ENCODE measurements around the gene ZSCAN30.

Gene ZSCAN30

DNA sequence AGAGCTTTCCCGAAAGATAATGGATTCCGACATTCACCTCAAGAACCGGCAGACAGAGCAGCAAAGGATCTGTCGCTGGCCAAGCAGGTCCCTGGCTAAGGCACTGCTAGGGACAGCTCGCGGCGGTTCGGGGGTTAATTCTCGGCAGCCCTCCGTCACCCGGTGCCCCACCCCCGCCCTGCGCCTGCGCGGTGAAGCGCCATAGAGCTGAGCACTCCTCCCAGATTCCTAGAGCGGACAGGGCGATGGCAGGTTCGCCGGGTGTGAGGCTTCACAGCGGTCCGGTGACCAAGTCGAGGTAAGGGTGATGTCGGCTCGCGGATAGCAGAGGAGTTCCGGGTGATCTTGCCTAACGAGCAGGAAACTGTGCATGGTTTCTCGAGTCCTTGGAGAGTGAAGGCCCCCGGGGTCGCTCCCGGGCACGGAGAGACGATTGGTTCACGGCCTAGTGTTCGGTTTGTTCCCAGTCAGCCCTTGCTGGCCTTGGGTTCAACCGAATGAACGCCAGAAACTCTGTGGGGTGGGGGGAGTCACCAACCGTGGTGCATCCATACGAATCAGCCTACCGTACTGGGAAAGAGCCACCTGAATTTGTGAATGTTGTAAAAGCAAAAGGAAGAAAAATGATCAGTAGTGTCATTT is at the start of gene ZSCAN30:
ZSCAN30 (minus strand) TSS at position 136 of the 642 bp plus-strand sequence. CDS start 25,877 bp downstream, outside the sequence.
- DNase-seq: peak; percentile 85 to 88

DNA sequence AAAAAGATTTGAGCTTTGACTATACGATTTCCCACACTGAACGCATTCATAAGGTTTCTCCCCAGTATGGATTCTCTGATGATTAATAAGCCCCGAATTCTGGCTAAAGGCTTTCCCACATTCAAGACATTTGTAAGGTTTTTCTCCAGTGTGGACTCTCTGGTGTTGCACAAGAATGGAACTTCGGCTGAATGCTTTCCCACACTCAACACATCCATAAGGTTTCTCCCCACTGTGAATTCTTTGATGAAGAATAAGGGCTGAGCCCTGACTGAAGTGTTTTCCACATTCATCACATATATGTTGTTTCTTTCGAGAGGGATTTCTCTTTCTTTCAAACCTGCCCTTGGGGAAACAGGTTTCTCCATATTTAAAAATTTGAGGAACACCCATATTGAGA is 47.3 kb upstream of the ZSCAN30 start:
- no peak for DNase-seq

DNA sequence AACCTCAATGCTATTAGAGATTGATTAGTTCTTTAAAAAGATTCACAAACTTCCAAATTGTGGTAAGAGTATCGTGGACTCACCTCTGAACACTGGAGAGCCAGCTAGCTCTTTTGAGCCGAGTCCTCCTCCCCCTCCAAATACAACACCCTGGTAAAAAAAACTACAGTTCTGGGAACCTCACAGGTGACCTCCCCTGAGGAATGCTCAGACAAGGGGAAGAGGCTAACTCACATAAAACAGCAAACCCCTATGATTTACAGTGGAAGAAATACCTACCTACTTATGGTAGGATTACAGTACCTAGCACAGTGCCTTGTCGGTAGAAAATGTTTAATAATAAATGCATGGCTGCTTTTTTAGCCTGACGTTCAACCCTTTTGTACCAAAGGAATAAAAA is 45.8 kb upstream of the ZSCAN30 start:
- no peak for DNase-seq

DNA sequence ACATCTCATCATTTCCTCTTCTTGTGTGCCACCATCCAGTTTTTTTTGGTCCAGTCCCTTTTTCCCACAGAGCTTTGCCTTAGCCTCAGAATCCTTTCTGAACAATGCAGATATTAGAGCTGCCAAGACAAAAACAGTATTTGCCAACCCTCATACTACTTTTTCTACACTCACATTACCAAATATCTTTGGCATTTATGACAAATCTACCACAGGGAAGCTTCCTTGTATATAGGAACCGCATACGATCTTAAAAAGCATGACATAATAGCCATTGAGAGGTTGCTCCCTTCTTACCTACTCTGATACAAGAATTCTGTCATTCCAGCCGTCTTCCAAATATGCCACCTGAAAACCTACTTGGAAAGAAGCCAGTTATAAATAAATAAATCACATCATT is 44.8 kb upstream of the ZSCAN30 start:
- DNase-seq: no peak

DNA sequence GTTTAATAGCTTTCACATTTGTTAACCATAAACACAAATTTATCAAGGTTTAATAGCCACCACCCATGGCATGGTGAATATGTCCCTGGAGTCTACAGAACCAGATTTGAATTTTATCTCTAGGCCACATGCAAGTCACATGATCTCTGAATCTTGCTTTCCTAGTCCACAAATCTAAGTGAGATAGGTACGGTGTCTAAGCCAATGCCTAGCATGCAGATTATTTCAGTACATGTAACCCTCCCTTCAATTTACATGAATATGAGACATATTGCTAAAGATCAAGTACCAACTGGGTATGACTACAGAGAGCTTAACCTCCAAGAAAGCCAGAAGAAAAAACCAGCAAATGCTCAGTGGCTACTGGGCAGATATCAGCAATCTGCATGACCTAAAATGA is 44.2 kb upstream of the ZSCAN30 start:
- DNase-seq: no peak

DNA sequence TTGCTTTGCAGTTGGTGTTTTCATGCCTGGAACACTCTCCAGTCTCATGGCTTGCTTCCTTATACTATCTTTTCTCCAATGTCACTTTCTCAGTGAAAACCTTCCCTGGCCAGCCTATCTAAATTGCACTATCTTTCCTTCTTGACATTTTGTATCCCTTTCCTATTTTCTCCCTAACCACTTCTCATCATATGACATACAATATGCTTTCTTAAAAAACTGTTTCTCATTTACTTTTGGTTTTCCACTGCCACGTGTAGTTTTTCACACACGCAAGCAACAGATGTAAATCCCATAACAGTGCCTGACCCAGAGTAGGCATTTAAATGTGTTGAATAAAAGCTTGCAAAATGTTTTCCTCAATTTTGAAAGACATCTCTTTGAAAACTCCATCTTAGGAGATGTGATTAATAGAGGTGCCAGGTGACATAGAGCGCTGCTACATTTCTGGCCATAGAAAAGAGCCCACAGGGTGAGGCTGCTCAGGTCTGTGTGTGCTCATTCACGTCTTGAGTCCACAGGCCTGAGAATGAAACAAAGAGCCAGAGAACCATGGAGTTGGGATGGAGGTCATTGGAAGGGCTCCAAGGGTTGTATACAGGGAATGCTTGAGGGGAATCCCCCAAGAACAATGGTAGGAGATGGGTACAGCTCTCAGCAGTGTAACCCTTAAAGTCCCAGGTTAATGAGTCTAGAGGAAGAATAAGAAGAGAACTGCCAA is 41.5 kb upstream of the ZSCAN30 start:
- no peak for DNase-seq

DNA sequence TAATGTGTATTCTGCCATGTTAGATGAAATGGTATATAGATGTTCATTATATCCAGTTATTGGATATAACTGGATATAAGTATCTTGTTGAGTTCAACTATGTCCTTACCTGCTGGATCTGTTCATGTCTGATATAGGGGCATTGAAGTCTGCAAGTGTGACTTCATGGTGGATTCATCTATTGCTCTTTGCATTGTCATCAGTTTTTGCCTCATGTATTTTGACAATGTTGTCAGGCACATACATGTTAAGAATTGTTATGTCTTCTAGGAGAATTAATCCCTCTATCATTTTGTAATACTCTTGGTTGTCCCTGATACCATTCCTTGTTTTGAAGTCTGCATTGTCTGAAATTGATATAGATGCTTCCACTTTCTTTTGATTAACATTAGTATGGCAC is 38.8 kb upstream of the ZSCAN30 start:
- DNase-seq: no peak

DNA sequence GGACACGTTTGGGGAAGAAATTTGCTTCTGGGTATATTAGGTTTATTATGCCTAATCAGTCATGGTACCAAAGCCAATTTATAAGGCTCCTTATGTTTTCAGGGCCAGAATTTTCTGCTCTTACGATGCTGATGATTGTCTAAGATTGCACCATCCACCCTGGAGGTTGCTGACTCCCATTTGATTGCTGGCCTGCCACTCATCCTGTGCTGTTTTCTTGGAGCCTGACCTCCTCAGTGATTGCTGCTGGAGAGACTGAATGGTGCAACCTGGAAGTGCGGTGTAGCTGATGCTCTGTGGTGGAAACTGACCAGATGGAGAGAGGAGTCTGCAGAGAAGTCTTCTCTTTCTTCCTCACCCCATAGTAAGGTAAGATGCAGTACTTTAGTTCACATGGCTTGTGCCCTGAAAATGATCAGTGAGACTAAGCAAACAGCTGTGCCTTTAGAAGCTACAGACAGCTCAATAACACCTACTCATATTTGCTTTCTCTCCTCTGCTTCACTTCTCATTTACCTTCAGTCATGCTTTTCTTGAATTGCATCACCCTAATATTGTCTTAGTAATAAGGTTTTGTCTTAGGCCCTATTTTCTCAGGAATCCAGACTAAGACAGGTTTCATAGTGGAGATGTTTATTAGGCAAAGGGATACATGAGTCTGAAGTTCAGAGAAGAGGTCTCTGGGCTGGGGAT is 36.8 kb upstream of the ZSCAN30 start:
- DNase-seq: no peak

DNA sequence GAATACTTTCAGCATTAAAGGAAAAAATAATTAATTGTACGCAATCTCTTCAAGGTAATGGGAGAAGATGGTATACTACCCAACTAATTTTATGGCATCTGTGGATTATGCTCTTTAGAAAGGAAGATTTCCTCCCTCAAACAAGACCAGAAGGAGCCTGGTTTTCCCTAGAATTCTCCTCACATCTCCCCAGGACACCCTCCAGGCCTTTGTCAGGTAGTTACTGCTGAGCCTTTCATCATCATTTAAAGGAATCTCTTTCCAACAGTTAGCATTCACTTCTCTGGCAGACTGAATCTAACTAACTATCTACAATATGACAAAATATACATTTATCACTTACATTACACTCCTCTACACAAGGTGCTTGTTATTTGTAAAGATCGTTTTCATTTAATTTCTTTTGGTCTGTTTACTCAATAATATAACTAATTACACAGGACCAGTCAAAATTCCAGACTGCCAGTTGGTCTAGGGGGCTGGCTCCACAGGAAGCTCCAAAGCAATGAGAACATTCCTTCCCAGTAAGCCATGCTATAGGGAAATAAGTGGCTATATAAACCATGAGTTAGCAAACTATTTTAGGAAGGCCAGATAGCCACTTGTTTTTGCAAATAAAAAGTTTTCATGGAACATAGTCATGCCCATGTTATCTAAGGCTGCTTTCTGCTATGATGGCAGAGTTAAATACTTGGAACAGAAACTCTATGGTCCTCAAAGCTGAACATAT is 35.1 kb upstream of the ZSCAN30 start:
- no peak for DNase-seq

DNA sequence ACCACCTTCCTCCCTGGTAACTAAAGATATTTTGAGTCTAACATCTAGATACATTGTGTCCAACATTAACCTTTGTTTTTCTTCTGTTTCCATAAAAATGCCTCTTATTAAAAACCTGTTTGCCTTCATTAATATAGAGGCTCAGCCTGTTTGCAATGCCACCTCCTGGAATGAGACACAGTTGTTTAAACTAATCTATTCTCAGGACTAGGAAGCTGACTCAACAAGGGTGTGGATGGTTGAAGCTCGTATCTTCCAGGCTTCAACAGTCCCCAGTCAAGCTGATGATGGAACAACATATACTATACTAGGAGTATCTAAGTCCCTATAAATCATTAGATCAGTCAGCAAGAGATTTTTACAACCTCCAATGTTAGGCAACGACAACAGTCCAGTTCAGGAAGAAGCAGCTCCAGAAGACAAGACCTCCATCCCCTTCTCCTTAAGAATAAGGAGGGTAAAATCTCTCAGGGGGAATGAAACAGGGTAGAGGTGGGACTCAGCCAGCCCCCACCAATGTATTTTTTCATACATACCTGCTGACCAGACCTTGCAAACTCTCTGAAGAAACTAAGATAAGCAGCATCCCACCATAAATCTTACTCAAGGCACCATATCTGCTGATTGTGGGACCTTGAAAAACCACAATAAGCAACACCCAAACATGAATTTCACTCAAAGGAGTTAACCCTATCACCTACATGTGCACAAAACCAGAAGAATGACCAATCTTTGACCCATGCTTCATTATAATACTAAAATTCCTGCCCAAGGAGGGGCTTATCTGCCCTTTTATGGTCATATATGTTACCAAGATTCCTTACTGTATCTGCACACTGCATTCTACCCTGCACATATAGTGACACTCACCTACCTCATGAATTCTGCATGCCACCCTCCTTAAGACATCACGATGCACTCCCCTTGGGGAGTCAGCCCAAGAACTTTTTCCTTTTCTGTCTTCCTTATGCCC is 32.7 kb upstream of the ZSCAN30 start:
- DNase-seq: no peak

DNA sequence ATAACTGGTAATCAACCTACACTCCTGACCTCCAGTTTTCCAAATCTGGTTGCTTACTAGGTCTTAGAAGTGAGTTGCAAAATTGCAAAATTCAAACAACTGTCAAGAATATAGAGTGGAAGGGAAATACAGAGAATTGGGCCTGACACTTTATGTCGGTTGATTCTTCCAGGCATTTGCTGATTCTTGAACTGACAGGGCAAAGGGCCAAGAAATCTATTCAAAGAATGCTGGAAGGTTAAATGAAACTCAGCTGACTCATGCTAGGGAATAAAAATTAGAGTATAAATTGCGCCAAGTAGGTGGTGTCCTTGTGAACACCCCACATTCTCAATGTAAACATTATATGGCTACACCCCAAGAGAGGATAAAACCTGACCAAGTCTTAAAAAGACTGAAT is 21.5 kb upstream of the ZSCAN30 start:
- no peak for DNase-seq

DNA sequence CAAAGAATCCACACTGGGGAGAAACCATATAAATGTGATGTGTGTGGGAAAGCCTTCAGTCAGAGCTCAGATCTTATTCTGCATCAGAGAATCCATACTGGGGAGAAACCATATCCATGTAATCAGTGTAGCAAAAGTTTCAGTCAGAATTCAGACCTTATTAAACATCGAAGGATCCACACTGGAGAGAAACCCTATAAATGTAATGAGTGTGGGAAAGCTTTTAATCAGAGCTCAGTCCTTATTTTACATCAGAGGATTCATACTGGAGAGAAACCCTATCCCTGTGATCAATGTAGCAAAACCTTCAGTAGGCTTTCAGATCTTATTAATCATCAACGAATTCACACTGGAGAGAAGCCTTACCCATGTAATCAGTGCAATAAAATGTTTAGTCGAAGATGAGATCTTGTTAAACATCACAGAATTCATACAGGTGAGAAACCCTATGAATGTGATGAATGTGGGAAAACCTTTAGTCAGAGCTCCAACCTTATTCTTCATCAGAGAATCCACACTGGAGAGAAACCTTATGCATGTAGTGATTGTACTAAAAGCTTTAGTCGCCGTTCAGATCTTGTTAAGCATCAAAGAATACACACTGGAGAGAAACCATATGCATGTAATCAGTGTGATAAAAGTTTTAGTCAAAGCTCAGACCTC is 16.7 kb upstream of the ZSCAN30 start:
- no peak for DNase-seq

DNA sequence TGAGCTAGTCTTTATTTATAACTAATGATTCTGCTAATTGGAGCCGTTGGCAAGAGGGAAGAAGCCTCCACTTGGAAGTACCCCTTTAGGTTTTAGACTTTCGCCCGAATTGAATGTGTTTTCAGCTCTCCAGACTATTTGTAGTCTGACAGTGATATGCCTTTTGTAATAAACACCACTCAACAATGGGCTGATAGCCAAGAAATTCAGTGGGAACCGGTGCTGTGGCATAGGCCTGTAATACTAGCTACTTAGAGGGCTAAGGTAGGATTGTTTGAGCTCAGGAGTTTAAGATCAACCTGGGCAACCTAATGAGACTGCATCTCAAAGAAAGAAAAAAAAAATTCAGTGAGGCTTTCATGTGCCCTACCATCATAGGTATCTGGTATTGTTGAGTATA is 13.6 kb upstream of the ZSCAN30 start:
- no peak for DNase-seq

DNA sequence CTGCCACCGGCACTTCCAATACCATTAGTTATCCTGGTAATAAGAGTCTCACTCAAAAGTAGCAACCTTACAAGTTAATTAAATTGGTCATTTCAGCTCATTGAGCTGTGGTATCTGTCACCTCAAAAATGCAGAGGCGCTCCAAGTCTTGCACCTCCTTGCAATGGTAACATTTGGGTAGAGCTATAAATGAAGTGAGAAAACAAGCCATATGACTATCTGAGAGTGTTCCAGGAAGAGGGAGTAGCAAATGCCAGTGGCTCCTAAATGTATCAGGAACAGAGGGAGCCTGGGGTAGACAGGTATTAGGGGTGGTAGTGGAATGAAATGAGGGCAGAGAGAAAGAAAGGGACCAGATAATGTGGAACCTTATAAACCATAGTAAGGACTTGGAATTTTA is 6.0 kb upstream of the ZSCAN30 start:
- DNase-seq: no peak

DNA sequence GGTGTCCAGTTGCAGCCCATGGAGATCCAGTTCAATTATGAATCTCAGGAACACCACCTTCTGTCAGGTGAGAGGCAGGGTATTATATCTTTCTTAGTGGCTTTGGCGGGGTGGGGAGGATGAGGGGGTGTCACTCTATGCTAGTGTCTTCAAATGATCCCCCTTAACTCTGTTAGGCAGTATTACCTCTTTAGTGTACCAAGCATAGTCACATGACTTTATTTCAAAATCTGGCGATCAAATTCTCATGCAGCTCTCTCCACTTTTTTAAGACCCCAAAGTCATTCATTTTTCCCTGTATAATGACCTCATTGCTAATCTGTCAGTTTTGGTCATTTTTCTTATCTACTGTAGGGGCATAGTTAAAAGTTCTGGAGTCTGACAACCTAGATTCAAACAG is 1.1 kb upstream of the ZSCAN30 start:
- no peak for DNase-seq

DNA sequence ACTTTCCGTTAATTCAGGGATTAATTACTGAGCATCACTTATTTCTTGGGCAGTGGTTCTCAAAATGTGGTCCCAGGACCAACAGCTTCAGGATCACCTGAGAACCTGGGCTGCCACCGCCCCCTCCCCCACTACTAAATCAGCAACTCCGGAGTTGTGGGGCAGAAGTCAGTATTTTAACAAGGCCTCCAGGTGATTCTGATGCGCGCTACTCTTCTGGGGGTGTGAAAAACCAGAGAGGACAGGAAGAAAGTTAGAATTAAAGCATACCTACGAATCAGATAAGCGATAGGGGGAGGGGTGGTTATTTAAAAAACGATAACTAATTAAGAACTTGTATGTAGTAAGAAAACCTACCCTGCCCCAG is 319 bp downstream of the ZSCAN30 start:
- DNase-seq: no peak

DNA sequence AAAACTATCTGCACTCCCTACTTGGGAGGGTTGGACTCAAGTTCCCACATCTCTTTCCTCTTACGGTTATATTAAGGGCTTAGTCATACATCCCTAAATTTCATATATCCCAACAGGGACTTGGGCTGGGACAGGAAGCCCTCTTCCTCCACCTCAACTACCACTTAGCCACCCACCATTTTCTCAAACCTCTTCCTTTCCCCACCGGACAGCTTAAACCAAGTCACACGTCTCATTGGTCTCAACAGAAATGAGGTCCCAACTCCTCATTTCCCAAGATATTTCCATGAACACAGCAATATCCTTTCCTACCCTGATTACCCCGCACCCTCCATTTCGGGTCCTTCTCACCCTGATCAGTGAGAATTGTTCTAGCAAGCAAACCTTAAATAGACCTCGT is 736 bp downstream of the ZSCAN30 start:
- no peak for DNase-seq

DNA sequence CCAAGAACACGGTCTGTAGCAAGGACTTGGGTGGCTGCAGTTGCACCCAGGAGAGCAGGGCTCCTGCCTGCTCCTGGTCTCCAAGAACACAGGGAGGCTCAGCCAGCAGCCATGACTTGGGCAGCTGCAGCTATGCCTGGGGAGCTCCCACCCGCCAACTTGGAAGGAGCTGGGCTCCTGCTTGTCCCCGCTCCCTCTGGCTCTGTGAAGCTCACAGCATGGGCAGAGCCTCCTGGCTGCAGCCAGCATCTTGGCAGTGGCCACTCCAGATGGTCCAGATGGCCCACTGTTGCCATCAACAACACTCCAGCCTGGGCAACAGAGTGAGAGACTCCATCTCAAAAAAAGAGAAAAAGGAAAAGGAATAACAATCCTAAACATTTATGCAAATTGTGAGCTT is 5.2 kb downstream of the ZSCAN30 start:
- no peak for DNase-seq

DNA sequence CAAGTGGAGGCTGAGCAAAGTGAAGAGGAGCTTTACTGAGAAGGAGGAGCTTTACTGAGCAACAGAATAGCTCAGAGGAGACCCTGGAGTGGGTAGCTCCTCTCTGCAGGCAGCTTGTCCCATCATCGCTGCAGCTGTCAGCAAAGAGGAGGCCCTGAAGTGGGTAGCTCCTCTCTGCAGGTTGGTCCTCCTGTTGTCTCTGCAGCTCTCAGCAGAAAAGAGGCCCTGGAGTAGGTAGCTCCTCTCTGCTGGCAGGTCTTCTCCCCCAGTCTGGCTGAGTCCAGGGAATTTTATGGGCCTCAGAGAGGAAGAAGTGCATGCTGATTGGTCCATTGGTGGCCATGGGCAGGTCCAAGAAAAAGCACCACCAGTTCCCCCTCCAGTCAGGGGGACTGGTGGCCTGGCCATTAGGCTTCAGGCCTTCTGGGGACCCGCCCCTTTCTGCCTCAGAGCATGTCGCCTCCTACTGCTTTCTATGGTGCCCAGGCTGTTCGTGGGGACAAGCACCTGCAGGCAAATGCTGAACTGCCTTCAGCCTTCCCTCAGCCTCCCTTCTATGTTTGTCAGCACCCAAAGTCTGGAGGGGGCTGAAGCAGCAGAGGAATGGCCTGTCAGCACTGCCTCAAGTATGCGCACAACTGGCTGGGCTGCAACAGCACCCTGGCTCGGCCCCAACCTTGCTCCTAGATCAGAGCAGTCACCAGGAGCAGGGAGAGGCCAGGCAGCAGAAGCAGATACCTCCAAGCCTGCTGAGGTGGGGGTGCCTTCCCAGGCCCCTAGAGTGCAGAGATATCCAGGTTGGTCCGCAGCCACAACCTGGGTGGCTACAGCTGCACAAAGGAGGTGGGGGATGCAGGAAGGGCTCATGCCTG is 5.9 kb downstream of the ZSCAN30 start:
- DNase-seq: no peak

DNA sequence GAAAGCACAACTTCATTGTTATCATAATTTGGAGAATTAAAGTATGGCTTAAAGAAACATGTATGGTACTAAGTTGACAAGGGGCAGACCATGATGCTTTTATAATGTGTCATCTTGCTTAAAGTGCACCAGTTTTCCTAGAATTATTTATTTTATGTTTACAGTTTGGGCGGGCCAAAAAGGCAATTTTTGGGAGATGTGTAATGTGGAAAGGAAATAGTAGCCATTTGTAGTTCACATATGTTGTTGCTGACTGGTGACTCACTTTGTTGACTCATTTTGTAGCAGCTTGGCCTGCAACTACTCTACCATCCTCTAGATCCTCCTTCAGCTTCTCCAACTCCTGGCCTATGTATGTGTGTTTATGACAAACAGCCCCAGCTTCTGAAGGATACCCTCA is 7.7 kb downstream of the ZSCAN30 start:
- DNase-seq: no peak

DNA sequence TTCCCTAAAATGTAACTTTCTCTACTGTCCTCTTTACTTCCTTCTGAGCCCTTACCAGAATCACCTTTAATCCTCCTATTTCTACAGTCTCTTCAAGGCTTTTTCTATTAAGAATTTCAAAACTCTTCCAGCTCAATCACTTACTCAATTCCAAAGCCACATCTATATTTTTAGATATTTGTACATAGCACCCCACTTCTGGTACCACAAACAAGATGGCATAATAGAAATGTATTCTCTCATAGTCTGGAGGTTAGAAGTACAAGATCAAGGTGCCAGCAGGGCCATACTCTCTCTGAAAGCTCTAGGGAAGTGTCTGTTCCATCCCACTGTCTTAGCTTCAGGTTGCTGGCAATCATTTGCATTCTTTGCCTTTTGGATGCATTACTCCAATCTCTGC is 11.1 kb downstream of the ZSCAN30 start:
- DNase-seq: no peak
